HT1080 (cell line): Measurements from ENCODE around the gene CALB2. TPM values are rescaled to one million over a fixed set of nuclear protein-coding genes. Genes with fewer than 3 reads are reported as not detected.

ENCODE experiments used
- DNase-seq: peaks from one replicate; pipeline ENCODE4 v3.0.0-alpha.2; 2015; ENCODE audit warnings: low read depth
- total RNA-seq: library from RNA; depleted of rRNA; stranded (reverse); fragments of >200 nt; shearing (Covaris generic); gene quantifications from 2 replicates; pipeline ENCODE4 v1.2.3, GENCODE V29; 2014; rRNA removed

Gene CALB2
- total RNA-seq, 1 experiment from 2014 or later = 6.9 TPM

- peak; percentile 98 for DNase-seq
Measured at GRCh38 chr16:71426069-71426879, 67.8 kb downstream of the CALB2 start.

- DNase-seq = no peak
Measured at GRCh38 chr16:71426880-71427615, 68.5 kb downstream of the CALB2 start.

- DNase-seq = no peak
Measured at GRCh38 chr16:71428385-71428784, 69.9 kb downstream of the CALB2 start.

- DNase-seq = no peak
Measured at GRCh38 chr16:71428883-71429282, 70.4 kb downstream of the CALB2 start.

GRCh38 chr16:71429581-71429980 is 71.1 kb downstream of the CALB2 start:
- DNase-seq = no peak

- no peak for DNase-seq
Measured at GRCh38 chr16:71430744-71431143, 72.2 kb downstream of the CALB2 start.

GRCh38 chr16:71431176-71431575 is 72.7 kb downstream of the CALB2 start:
- no peak for DNase-seq

GRCh38 chr16:71431991-71432390 is 73.5 kb downstream of the CALB2 start:
- DNase-seq = no peak

- no peak for DNase-seq
Measured at GRCh38 chr16:71432906-71433305, 74.4 kb downstream of the CALB2 start.

GRCh38 chr16:71436473-71436872 is 78.0 kb downstream of the CALB2 start:
- DNase-seq = no peak

- DNase-seq = no peak
Measured at GRCh38 chr16:71439523-71439922, 81.0 kb downstream of the CALB2 start.

Other genes starting within 250 kb of the CALB2 start
- 0.03 TPM in 1 of 2 replicates, not detected in the other for gene HYDIN, start 128.0 kb upstream of the CALB2 start, total RNA-seq
- gene CMTR2, start 69.3 kb upstream of the CALB2 start, total RNA-seq = 18.9 and 24.7 TPM in 2 replicates
- gene TLE7, start 83.3 kb downstream of the CALB2 start, total RNA-seq = not detected in 2 replicates
- gene ZNF23, start 103.5 kb downstream of the CALB2 start, total RNA-seq = 6.3 and 8.3 TPM in 2 replicates
- gene ZNF19, start 130.6 kb downstream of the CALB2 start, total RNA-seq = 0.87 and 0.90 TPM in 2 replicates
- gene CHST4, start 167.7 kb downstream of the CALB2 start, total RNA-seq = 0.43 TPM in 1 of 2 replicates, not detected in the other
- gene TAT, start 218.4 kb downstream of the CALB2 start, total RNA-seq = not detected in 2 replicates